ENCODE data around the gene OR13C9.
A peak's percentile ranks its signal among the peaks of the same experiment; 100 is the strongest.

OR13C9 gene

DNA sequence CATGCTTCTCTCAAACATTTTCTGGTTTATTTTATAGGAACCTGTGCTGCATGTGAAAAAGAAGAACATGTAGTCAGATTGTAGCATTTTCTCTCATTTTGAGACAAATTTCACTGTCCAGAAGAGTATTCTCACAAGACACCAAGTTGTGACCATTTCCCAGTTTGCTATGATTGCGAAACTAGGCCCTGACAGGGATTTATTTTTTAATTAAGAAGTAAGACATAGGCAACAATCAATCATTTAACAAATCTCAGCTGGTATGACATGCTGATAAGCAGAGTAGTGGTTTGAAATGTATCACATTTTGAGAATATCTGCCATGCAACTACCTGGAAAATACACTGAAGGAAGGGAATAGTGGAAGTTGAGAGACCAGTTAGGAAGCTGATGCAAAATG, 37.4 kb downstream of the OR13C9 start:
- no peak overlapping the region for H3K4me3 ChIP-seq (replicated peaks in 1 of 2; ENCODE audit: low read depth in 2 of 2, low read length in 2 of 2)
- TF ChIP-seq, protein P1, sequence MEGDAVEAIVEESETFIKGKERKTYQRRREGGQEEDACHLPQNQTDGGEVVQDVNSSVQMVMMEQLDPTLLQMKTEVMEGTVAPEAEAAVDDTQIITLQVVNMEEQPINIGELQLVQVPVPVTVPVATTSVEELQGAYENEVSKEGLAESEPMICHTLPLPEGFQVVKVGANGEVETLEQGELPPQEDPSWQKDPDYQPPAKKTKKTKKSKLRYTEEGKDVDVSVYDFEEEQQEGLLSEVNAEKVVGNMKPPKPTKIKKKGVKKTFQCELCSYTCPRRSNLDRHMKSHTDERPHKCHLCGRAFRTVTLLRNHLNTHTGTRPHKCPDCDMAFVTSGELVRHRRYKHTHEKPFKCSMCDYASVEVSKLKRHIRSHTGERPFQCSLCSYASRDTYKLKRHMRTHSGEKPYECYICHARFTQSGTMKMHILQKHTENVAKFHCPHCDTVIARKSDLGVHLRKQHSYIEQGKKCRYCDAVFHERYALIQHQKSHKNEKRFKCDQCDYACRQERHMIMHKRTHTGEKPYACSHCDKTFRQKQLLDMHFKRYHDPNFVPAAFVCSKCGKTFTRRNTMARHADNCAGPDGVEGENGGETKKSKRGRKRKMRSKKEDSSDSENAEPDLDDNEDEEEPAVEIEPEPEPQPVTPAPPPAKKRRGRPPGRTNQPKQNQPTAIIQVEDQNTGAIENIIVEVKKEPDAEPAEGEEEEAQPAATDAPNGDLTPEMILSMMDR (IDR thresholded peaks at IDR 0.05; ENCODE audit: low read depth, low read length): no peak
- DNase-seq (ENCODE audit: low read depth in 2 of 2): no peak

DNA sequence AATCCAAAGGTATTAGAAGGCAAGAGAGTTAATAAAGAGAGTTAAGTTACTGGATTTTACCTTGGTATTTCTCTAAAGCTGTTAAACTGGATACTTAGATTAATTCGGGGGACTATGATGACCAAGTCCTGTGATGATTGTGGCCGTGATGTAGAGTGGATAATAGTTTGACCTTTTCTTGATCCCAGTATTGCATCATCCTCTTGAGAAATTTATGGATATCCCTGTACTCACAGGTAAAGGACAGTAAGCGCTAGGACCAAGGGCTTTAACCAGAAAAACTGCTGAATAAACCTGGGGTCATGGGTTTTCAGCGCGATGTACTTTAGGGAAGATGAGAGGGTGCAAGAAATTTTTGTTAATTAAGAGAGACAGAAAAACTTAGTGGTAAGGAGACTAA, 40.7 kb downstream of the OR13C9 start:
- DNase-seq (ENCODE audit: low read depth in 2 of 2): no peak
- H3K4me3 ChIP-seq (replicated peaks in 1 of 2; ENCODE audit: low read depth in 2 of 2, low read length in 2 of 2): no peak overlapping the region
- TF ChIP-seq, protein P1 (IDR thresholded peaks at IDR 0.05; ENCODE audit: low read depth, low read length): no peak

DNA sequence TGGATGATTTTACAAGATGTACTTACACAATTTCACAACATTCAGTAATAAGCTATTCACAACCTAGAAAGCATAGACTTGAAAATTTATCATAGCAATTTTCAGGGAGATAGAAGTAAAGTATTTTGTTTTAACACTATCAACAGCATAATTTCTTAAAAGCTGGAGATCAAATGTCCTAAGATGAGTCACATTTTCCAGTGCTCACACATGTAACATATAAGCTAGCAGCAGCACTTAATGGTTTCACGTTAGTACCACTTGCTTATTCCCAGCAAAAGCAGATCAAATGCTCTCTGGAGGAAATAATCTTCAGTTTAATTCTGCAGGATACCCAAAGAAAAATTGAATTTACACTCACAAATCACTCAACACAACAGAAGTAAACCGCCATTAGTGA, 42.5 kb downstream of the OR13C9 start:
- TF ChIP-seq, protein P1 (IDR thresholded peaks at IDR 0.05; ENCODE audit: low read depth, low read length): no peak
- peak in 1 of 2 donors; percentile 5 for DNase-seq (ENCODE audit: low read depth in 2 of 2)
- no peak overlapping the region for H3K4me3 ChIP-seq (replicated peaks in 1 of 2; ENCODE audit: low read depth in 2 of 2, low read length in 2 of 2)

DNA sequence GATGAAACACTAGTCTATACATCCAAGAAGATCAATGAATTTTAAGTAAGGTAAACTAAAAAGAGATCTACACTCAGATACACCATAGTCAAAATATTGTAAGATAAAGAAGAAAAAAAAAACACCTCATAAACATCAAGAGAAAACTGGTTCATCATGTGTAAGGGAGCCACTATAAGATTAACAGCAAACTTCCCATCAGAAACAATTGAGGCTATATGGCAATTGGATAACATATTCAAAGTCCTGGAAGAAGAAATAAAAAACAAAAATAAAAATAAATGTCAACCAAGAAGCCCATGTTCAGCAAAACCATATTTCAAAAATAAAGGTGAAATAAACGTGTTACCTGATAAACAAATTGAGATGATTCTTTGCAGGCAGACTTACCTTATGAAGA, 45.4 kb downstream of the OR13C9 start:
- no peak for DNase-seq (ENCODE audit: low read depth in 2 of 2)
- H3K4me3 ChIP-seq (replicated peaks in 1 of 2; ENCODE audit: low read depth in 2 of 2, low read length in 2 of 2): no peak overlapping the region
- TF ChIP-seq, protein P1 (IDR thresholded peaks at IDR 0.05; ENCODE audit: low read depth, low read length): no peak

DNA sequence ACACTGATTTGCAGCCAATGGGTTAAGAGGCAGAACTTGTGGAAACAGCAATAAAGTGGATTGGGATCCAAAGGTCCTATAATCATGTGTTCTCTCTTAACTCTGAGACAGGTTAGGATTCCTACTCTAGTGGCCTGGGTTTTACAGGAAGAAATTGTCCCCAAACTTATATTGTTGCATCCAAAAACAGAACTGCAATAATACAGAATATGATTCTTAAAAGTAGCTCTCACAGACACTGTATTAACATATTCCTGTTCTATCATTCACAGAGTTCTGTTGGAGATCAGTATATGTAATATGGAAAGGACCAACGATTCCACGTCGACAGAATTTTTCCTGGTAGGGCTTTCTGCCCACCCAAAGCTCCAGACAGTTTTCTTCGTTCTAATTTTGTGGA, 49.1 kb downstream of the OR13C9 start, which contains the start of gene OR13C8:
OR13C8 (plus strand) TSS at position 301 of the 400 bp plus-strand sequence; CDS start at position 301, 0 bp downstream.
- TF ChIP-seq, protein P1 (IDR thresholded peaks at IDR 0.05; ENCODE audit: low read depth, low read length): no peak
- DNase-seq (ENCODE audit: low read depth in 2 of 2): no peak
- H3K4me3 ChIP-seq (replicated peaks in 1 of 2; ENCODE audit: low read depth in 2 of 2, low read length in 2 of 2): no peak within 1 kb of the TSS

All from cardiac fibroblast (primary cell).